Measurements from ENCODE around the gene PUDP.

DNA sequence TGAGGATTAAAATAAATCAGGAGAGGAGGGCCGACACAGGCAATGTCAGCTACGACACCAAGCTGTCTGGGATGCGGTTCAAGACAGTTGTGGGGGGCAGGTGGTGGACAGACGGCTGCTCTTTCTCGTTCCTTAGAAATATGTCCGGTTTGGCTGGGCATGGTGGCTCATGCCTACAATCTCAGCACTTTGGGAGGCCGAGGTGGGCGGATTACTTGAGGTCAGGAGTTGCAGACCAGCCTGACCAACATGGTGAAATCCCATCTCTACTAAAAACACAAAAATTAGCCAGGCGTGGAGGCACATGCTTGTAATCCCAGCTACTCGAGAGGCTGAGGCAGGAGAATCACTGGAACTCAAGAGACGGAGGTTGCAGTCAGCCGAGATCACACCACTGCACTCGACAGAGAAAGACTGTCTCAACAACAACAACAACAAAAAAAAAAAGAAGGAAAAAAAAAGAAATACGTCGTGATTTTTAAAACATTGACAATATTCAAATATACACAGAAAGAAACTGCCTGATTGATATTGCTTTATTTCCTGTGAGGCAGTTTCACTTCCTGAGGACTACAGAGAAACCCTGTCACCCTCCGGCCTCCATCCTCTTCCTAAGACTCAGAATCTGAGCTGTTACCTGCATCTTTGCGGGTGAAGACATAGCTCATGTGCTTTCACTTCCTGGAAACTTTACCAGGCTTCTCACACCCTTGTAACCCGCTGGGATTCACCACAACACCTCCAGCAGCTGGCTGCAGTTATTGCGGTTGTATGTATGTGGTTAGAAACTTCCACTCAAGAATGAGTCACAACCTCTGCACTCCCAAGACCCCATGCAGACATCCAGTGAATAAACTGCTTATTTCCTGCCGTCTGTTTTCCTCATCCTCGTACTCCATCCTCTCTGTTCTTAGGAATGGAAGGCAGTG, 64.2 kb downstream of the PUDP start:
- TF ChIP-seq POLR2AphosphoS5 (IDR thresholded peaks at IDR 0.05; ENCODE audit: low read depth, low read length), result peak; percentile 30; the same call in 1 of the 2 replicates
- TF ChIP-seq TAF1 (IDR thresholded peaks at IDR 0.05; ENCODE audit: borderline replicate concordance, low read depth, low read length), result no peak

Measured in GM12892 (cell line).